T47D (cell line): ENCODE measurements around the gene SLCO3A1.
"Not testable (repeated sequence)": the region's sequence is repeated elsewhere in the genome, so short reads cannot be mapped to it uniquely, and the experiment has no call there.

Experiments
- DNase-seq, 2 experiments: peaks; one replicate each; pipeline versions ENCODE4 v3.0.0 to v3.0.0-alpha.2; 2011 to 2012; ENCODE audit warnings: low read depth in 1 of 2, low spot score in 1 of 2
- JUND ChIP-seq: IDR thresholded peaks from 2 replicates; pipeline ENCODE4 v1.6.1; 2012; ENCODE audit warnings: low read depth
- in situ Hi-C: cut with HindIII; loops from 2 replicates; pipeline ENCODE4 v1.10.0; 2016; ENCODE audit warnings: low sequenced_read_pairs, low pct_unique_long_range_greater_than_20kb

SLCO3A1 gene

DNA sequence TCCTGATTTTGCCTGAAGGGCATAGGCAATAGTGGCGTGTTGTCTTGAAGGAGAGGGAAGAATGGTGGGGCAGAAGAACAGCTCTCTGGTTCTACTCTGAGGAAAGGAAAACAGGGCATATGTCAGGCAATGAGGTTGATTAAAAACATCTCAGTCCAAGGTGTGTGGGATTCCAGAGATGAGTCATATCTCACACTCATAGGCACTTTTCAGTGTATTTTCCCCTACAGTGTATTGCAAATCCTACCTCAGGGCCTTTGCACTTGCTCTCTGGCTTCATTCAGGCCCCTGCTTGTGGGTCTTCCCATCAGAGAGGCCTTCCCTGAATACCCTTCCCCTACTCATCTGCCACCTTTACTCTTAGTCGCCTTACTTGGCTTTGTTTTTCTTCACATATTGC lies 107.8 kb downstream of the SLCO3A1 start:
- TF ChIP-seq JUND: no peak
- DNase-seq: no peak
- in situ Hi-C loops: no loop called here

DNA sequence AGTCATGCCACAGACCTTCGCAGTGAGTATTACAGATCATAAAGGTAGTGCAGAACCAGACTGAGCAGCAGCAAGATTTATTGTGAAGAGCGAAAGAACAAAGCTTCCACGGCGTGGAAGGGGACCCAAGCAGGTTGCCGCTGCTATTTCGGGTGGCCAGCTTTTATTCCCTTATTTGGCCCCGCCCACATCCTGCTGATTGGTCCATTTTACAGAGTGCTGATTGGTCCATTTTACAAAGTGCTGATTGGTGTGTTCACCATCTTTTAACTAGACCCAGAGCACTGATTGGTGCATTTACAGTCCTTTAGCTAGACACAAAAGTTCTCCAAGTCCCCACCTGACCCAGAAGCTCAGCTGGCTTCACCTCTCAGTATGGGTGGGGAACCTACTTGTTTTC lies 110.2 kb downstream of the SLCO3A1 start:
- in situ Hi-C loops, DNase-seq: not testable (repeated sequence)

DNA sequence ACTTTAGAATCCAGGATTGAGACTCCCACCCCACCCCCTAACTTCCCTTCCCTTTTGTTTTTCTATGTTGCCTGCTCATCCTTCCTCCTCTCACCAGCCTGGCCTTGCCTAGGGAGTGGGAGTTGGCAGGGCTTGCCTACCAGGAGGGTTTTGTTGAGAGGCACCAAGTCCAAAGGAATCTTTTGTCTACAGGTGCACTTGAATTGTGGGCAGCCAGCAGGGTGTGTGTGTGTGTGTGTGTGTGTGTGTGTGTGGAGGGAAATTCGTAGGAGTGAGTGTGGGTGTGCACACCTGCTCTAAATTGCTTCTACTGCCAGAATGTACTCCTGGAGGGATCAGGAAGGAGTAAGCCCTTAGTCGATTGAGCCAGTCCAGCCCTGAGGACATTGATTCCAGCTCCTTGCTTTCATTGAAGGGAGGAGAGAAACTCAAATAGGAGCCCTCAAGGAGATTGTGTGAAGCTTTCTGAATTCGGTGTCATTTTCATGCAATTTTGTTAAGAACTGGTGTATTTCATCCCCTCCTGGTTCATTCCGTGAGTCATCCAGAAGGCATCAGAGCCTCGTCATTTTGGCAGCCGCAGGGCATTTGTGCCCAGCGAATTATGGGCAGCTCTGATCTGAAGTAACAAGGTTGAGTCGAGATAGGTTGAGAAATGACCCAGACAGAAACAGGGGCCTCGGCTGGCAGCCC lies 112.1 kb downstream of the SLCO3A1 start:
- in situ Hi-C loops: no loop called here

DNA sequence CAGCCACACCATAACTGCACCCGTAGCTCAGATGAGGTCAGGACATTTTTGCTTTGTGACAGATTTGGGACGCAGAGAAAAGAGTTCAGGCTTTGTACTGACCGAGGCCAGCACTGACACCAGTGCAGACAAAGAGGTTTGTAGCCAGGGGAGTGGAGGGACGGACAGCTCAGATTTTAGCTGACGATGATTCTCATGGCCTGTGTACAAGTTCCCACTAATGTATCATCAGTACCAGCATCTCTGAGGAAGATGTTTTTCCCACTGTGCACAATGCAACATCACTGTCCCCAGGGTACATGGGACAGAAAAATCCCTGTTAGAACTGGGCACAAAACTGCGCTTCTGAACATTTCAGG lies 112.7 kb downstream of the SLCO3A1 start:
- no peak for DNase-seq
- in situ Hi-C loops: no loop called here

More for the DNA sequence above, 112.1 kb downstream of the SLCO3A1 start:
- DNase-seq: no peak
- no peak for TF ChIP-seq JUND

GRCh38 chr15:91967935-91968606 lies 114.6 kb downstream of the SLCO3A1 start:
- in situ Hi-C loops: no loop called here
- TF ChIP-seq JUND: no peak
- no peak for DNase-seq

More for the DNA sequence above, 112.7 kb downstream of the SLCO3A1 start:
- no peak for TF ChIP-seq JUND

DNA sequence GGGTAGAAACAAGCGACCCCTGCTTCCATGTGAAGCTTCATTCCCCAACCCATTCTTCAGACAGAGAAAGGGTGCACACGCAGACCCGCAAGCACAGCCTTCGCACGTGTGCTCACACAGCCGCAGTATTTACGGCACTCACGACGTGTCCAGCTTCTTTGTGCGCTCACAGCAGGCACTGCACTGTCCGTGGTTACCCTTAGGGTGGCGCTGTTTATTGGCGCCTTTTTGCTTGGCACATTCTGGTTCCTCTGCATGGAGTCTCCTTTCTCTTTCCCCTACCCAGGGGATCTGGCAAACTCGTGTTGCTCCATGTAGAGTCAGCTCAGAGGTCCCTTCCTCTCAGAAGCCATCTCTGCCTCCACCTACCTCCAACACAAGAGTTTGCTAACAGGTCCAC lies 115.1 kb downstream of the SLCO3A1 start:
- in situ Hi-C loops: no loop called here
- no peak for DNase-seq
- no peak for TF ChIP-seq JUND

GRCh38 chr15:91970142-91970541 lies 116.6 kb downstream of the SLCO3A1 start:
- in situ Hi-C loops: no loop called here
- no peak for TF ChIP-seq JUND
- no peak for DNase-seq

- DNase-seq: peak in 1 of 2 experiments; percentile 33
- in situ Hi-C loops: no loop called here
- no peak for TF ChIP-seq JUND
These were observed 120.0 kb downstream of the SLCO3A1 start for GRCh38 chr15:91973481-91973880.

DNA sequence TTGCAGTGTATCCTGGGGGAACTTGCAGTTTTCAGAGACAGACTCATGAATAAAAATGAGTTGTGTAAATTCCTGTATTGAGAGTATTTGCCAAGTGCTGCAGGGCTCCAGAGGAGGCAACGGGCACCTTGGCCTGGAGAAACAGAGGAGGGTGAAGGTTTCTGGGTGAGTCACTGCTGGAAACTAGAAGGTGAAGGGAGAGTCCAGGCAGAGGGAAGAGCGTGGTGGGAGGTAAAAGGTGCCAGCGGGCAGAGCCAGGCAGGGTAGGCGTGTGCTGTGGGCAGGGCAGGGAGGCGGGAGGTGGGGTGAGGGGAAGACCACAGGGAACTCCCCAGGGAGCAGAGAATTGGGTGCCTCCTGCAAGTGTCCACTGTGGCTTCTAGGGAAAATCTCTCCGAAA lies 120.8 kb downstream of the SLCO3A1 start:
- TF ChIP-seq JUND: no peak
- in situ Hi-C loops: no loop called here
- no peak for DNase-seq

- TF ChIP-seq JUND: no peak
- DNase-seq: peak in 1 of 2 experiments; percentile 12
- in situ Hi-C loops: no loop called here
These were observed 121.9 kb downstream of the SLCO3A1 start for GRCh38 chr15:91975241-91975978.

- in situ Hi-C loops: no loop called here
- no peak for TF ChIP-seq JUND
- DNase-seq: no peak
These were observed 123.5 kb downstream of the SLCO3A1 start for GRCh38 chr15:91976966-91977365.

- DNase-seq: no peak
- in situ Hi-C loops: no loop called here
- no peak for TF ChIP-seq JUND
These were observed 127.2 kb downstream of the SLCO3A1 start for GRCh38 chr15:91980502-91981267.
